ENCODE data around the gene ZFYVE27. TPM values are rescaled to one million over a fixed set of nuclear protein-coding genes. Genes with fewer than 3 reads are reported as not detected.

The ZFYVE27 gene
- total RNA-seq, 2 donors from 2014 or later = 14.6 to 16.1 TPM

GRCh38 chr10:97701438-97702069 is 35.4 kb upstream of the ZFYVE27 start:
- H3K4me1 ChIP-seq = peaks cover 0 to 6% of the 10 kb centered on the region in 2 donors
- H3K27me3 ChIP-seq = no peaks in the 10 kb centered on the region
- peak; percentile 72 to 89 for TF ChIP-seq CTCF (IDR thresholded peaks at IDR 0.05)
- H3K36me3 ChIP-seq = no peaks in the 10 kb centered on the region
- no peaks in the 10 kb centered on the region for H3K9me3 ChIP-seq
- no peak for DNase-seq (ENCODE audit: low spot score)
- H3K4me3 ChIP-seq = no peak overlapping the region
- H3K27ac ChIP-seq = no peak overlapping the region

GRCh38 chr10:97703398-97704067 is 33.4 kb upstream of the ZFYVE27 start:
- H3K4me1 ChIP-seq = peaks cover 0 to 6% of the 10 kb centered on the region in 2 donors
- H3K27me3 ChIP-seq = no peaks in the 10 kb centered on the region
- no peaks in the 10 kb centered on the region for H3K36me3 ChIP-seq
- DNase-seq (ENCODE audit: low spot score) = no peak
- H3K4me3 ChIP-seq = no peak overlapping the region
- no peak overlapping the region for H3K27ac ChIP-seq
- H3K9me3 ChIP-seq = no peaks in the 10 kb centered on the region
- TF ChIP-seq CTCF (IDR thresholded peaks at IDR 0.05) = no peak

- Histone ChIP-seq H3K4me3 (no peak overlapping the region), H3K27me3 (no peaks in the 10 kb centered on the region), H3K27ac (no peak overlapping the region), H3K36me3 (no peaks in the 10 kb centered on the region), H3K9me3 (no peaks in the 10 kb centered on the region), H3K4me1 (peaks cover 0 to 12% of the 10 kb centered on the region in 2 donors)
- TF ChIP-seq CTCF (IDR thresholded peaks at IDR 0.05) = no peak
- no peak for DNase-seq (ENCODE audit: low spot score)
Observed at GRCh38 chr10:97704341-97704740, 32.6 kb upstream of the ZFYVE27 start.

GRCh38 chr10:97705006-97705670 is 31.8 kb upstream of the ZFYVE27 start:
- H3K4me1 ChIP-seq = peaks cover 0 to 18% of the 10 kb centered on the region in 2 donors
- no peaks in the 10 kb centered on the region for H3K36me3 ChIP-seq
- no peaks in the 10 kb centered on the region for H3K27me3 ChIP-seq
- H3K27ac ChIP-seq = no peak overlapping the region
- no peak for TF ChIP-seq CTCF (IDR thresholded peaks at IDR 0.05)
- no peak for DNase-seq (ENCODE audit: low spot score)
- H3K4me3 ChIP-seq = no peak overlapping the region
- H3K9me3 ChIP-seq = no peaks in the 10 kb centered on the region

GRCh38 chr10:97707134-97707861 is 29.6 kb upstream of the ZFYVE27 start:
- H3K27me3 ChIP-seq = no peaks in the 10 kb centered on the region
- H3K9me3 ChIP-seq = no peaks in the 10 kb centered on the region
- TF ChIP-seq CTCF (IDR thresholded peaks at IDR 0.05) = no peak
- no peaks in the 10 kb centered on the region for H3K36me3 ChIP-seq
- DNase-seq (ENCODE audit: low spot score) = no peak
- no peak overlapping the region for H3K4me3 ChIP-seq
- H3K27ac ChIP-seq = peak overlapping the region in 1 of 2 donors; percentile 29
- peaks cover 0 to 12% of the 10 kb centered on the region in 2 donors for H3K4me1 ChIP-seq

Data from right atrium auricular region (tissue), 2 donors.